SH-SY5Y (cell line): ENCODE measurements around the gene CLHC1.

ENCODE experiments used
- GATA2 ChIP-seq: IDR thresholded peaks from 2 replicates; pipeline ENCODE4 v1.6.1; 2011; ENCODE audit warnings: mild to moderate bottlenecking, low read depth, low read length
- GATA3 ChIP-seq: IDR thresholded peaks from 2 replicates; pipeline ENCODE4 v1.6.1; 2011; ENCODE audit warnings: low read depth, mild to moderate bottlenecking, low read length, moderate library complexity

DNA sequence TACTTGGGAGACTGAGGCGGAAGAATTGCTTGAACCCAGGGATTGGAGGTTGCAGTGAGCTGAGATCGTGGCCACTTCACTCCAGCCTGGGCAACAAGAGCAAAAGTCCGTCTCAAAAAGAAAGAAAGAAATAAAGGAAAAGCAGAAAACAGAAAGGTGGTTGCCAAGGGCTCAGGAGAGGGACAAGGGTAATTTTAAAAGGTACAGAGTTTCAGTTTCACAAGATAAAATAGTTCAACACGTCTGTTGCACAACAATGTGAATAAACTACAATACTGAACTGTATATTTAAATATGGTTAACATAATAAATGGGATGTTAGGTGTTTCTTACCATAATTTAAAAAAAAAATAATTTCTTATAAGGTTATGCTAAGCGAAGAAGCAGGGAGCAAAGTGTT, 13.3 kb upstream of the CLHC1 start:
- no peak for TF ChIP-seq GATA3
- TF ChIP-seq GATA2 = no peak
